Measurements from ENCODE around the gene TMPRSS13. TPM values are rescaled to one million over a fixed set of nuclear protein-coding genes. Genes with fewer than 3 reads are reported as not detected.
"Not testable (repeated sequence)": the region's sequence is repeated elsewhere in the genome, so short reads cannot be mapped to it uniquely, and the experiment has no call there.

Gene TMPRSS13
- total and polyA plus RNA-seq, 9 of the 15 experiments (the other 6 are each of a cell fraction or from before 2014, with no cell fraction given): 0.11 to 0.29 (median 0.15) TPM

- Histone ChIP-seq H3K27ac (ENCODE audit: extremely low read depth, low read depth, low read length) (no peak overlapping the region), H4K20me1 (replicated peaks; ENCODE audit: control insufficient read depth, insufficient read depth, low read length) (0 out of 2 replicates have a peak, but pooled peaks cover 3% of the 10 kb centered on the region), H3K4me1 (replicated peaks in 1 of 2; ENCODE audit: control insufficient read depth in 2 of 2, insufficient read depth in 2 of 2, low read length in 2 of 2) (peaks cover 0 to 5% of the 10 kb centered on the region in 2 experiments; a peak in 1 of 5 replicates), H3K36me3 (ENCODE audit: control insufficient read depth, insufficient read depth, low read length) (no peaks in the 10 kb centered on the region), H3K9me3 (replicated peaks; ENCODE audit: control insufficient read depth, insufficient read depth, low read depth, low read length) (no peaks in the 10 kb centered on the region), H2AFZ (ENCODE audit: low read depth, low read length) (no peak overlapping the region), H3K4me2 (ENCODE audit: insufficient read depth, low read length) (no peak overlapping the region), H3K4me3 (no peak overlapping the region), H3K79me2 (ENCODE audit: control insufficient read depth, insufficient read depth, low read length) (no peaks in the 10 kb centered on the region), H3K9me1 (ENCODE audit: control insufficient read depth, insufficient read depth, low read length) (peaks cover 2% of the 10 kb centered on the region), H3K27me3 (ENCODE audit: control insufficient read depth in 2 of 2, insufficient read depth in 2 of 2, low read length in 2 of 2) (peaks cover 14 to 20% of the 10 kb centered on the region in 2 experiments; a peak in 4 of 5 replicates), H3K9ac (ENCODE audit: insufficient read depth in 1 of 2, low read depth in 2 of 2, low read length in 2 of 2) (no peak overlapping the region)
- ChIA-PET POLR2A (interaction anchor here (1.5 kb wide), 1 partner anchor 14 kb away, joined by 5 read pairs; no protein-coding TSS in a partner anchor), CTCF (ENCODE audit: low intra/inter-chr PET ratio) (no interaction called here)
- intact Hi-C loops (cut with micrococcal nuclease) (loop anchor here (5.0 kb wide), 1 partner anchor 124 kb away; no protein-coding TSS in a partner anchor), in situ Hi-C loops (cut with MboI) (no loop called here)
- TF ChIP-seq ZFP36 (IDR thresholded peaks at IDR 0.05; ENCODE audit: low read depth, low read length, partially characterized antibody): no peak
- no peak for TF ChIP-seq PCBP2 (IDR thresholded peaks at IDR 0.05; ENCODE audit: low read depth, low read length, poor library complexity, severe bottlenecking)
- TF ChIP-seq ETV1 (tag; conservative IDR thresholded peaks at IDR 0.05; ENCODE audit: low read depth): no peak
- no peak for TF ChIP-seq ZNF75A (CRISPR knock-in tag; IDR thresholded peaks at IDR 0.05)
- no peak for TF ChIP-seq MCM2 (IDR thresholded peaks at IDR 0.05; ENCODE audit: low read depth)
- no peak for TF ChIP-seq ZNF695 (CRISPR knock-in tag; IDR thresholded peaks at IDR 0.05)
- no peak for TF ChIP-seq ZNF655 (CRISPR knock-in tag; IDR thresholded peaks at IDR 0.05)
- TF ChIP-seq ZKSCAN8 (CRISPR knock-in tag; IDR thresholded peaks at IDR 0.05): no peak
- FAIRE-seq (no peak), ATAC-seq (no peak), DNase-seq (ENCODE audit: extremely low read depth in 1 of 4, low spot score in 3 of 4) (no peak)
- WGBS (ENCODE audit: insufficient coverage, low coverage, missing lambda C conversion rate): 0% methylated on average over 3 of the region's 3 CpGs
- no TSS peak for BruUV-seq (replicated peaks)
These were observed 1.3 kb downstream of the TMPRSS13 start for GRCh38 chr11:117927926-117928325.

GRCh38 chr11:117926166-117926565 is 3.0 kb downstream of the TMPRSS13 start:
- H3K36me3 ChIP-seq (ENCODE audit: control insufficient read depth, insufficient read depth, low read length); in situ Hi-C loops (cut with MboI); H4K20me1 ChIP-seq (replicated peaks; ENCODE audit: control insufficient read depth, insufficient read depth, low read length); H3K9me3 ChIP-seq (replicated peaks; ENCODE audit: control insufficient read depth, insufficient read depth, low read depth, low read length); H3K4me3 ChIP-seq; H2AFZ ChIP-seq (ENCODE audit: low read depth, low read length); FAIRE-seq; CTCF ChIA-PET (ENCODE audit: low intra/inter-chr PET ratio); H3K9me1 ChIP-seq (ENCODE audit: control insufficient read depth, insufficient read depth, low read length); DNase-seq (ENCODE audit: extremely low read depth in 1 of 4, low spot score in 3 of 4); H3K79me2 ChIP-seq (ENCODE audit: control insufficient read depth, insufficient read depth, low read length); H3K4me2 ChIP-seq (ENCODE audit: insufficient read depth, low read length); ATAC-seq; H3K27ac ChIP-seq (ENCODE audit: extremely low read depth, low read depth, low read length); BruUV-seq (replicated peaks); H3K9ac ChIP-seq (ENCODE audit: insufficient read depth in 1 of 2, low read depth in 2 of 2, low read length in 2 of 2); POLR2A ChIA-PET; H3K4me1 ChIP-seq (replicated peaks in 1 of 2; ENCODE audit: control insufficient read depth in 2 of 2, insufficient read depth in 2 of 2, low read length in 2 of 2): not testable (repeated sequence)
- WGBS (ENCODE audit: insufficient coverage, low coverage, missing lambda C conversion rate): 3% methylated on average over 4 of the region's 7 CpGs
- intact Hi-C loops (cut with micrococcal nuclease): loop anchor here (5.0 kb wide), 1 partner anchor 126 kb away; no protein-coding TSS in a partner anchor
- H3K27me3 ChIP-seq (ENCODE audit: control insufficient read depth in 2 of 2, insufficient read depth in 2 of 2, low read length in 2 of 2): peaks cover 20 to 23% of the 10 kb centered on the region in 2 experiments; a peak in 4 of 5 replicates

All from K562 (cell line).